Kidney glomerular epithelial cell (primary cell): ENCODE data around the gene SLC2A4RG.

Source experiments
- DNase-seq: peaks from one replicate; lab custom pipeline; 2025; lab: John Stamatoyannopoulos, UW

Gene SLC2A4RG

DNA sequence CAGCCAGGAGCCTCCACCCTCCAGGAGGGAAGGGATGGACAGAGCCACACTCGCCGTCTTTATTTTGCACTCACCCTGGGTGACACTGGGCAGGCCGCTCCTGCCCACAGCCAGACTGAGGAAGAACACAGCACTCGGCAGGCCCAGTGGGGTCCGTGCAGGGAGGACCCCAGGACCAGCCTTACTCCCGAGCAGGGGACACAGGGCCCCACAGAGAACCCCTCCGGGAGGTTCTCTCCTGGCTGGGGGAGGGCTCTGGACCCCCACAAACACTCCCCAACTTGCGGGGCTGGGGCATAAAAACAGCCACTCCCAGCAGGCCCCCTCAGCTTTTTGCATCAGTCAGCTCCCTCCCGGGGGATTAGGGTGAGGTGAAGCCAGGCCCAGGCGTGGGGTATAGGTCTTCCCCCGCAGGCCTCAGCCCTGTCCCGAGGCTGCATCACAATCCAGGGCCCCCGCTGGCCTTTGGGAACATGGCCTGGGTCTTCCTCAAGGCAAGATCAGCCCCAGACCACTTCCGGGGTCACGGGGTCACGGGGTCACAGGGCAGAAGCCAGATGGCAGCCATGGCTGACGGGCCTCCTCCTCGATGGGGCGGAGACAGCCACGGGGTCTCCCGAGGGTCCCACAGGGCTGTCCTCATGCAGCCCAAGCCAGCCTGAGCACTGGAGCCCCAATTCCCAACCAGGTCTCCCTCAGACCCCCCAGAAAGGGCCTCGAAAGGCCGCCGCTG lies 39.9 kb upstream of the SLC2A4RG start:
- no peak for DNase-seq

DNA sequence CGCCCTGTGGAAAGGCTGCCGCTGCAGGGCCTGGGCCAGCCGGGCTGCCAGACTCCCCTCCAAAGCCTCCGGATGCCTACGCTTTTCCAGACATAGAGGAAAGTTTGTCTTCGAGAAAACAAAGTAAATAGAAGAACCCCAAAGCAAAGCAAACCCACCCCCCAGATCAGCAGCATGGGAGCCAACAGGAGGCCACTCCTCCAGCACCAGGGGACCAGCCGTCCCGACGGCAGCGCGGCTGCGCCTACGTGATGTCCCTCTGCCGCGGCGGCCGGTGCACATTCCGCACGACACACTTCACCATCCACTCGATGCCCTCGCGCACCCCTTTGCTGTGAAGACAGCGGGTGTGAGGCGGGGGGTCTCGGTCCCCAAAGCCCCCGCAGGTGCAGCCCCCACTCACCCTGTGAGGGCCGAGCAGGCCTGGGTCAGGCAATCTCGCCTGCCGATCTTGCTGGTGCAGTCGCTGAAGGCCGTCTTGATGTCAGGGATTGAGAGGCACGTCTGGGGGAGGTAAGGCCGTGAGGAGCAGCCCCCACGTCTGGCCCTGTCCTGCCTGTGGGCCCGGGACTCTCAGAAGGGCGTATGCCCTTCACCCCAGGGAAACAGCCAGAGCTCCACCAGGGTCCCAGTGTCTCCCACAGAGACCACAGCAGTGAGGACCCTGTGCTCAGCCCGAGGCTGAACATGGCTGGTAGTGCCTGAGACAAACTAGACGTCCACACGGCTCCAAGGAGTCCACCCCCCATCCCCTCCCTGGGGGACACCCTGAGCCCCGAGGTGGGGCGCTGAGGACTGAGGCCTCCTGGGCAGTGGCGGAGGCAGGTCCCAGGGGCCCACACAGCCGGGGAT lies 39.2 kb upstream of the SLC2A4RG start:
- no peak for DNase-seq

DNA sequence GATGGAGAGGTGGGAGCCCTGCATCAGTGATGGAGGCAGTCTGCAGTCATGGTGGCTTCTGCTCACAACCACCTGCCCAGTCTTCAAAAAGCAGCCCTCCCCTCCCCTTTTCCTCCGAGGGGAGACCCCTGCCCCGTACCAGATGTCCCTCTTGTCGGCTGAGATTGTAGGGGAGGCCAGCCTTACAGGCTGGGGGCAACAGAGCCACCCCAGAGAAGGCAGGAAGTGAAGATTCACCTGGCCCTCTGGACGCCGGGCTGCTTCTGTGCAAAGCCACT lies 38.6 kb upstream of the SLC2A4RG start:
- no peak for DNase-seq

DNA sequence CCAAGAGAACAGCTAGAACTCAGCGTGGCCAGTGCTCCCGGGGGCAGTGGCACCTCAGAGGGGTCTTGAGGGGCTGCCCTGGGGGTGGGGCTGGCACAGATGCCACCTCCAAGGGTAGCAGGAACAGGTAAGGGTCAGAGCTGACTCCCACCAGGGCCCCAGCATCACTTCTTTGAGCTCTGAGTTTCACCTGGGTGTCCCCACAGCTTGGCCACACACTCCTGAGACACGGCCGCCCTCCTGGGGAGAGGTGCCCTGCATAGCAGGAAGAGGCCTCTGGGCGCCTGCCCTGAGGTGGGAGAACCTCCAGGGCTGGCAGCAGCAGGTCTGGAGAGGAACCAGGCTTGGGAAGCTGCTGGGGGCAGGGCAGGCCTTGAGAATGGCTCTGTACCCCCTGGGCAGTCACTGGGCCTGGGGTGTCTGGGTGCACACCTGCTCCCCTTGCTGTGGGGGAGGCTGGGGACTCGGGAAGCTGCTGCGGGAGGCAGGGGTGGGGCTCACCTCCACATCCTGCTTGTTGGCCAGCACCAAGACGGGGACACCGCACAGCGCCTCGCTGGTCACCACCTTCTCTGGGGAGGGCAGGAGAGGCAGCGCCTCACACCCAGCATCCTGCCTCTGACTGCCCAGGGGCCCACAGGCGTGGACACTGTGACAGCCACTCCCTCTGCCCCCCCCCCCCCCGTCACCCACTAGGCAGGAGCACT lies 38.1 kb upstream of the SLC2A4RG start:
- no peak for DNase-seq

DNA sequence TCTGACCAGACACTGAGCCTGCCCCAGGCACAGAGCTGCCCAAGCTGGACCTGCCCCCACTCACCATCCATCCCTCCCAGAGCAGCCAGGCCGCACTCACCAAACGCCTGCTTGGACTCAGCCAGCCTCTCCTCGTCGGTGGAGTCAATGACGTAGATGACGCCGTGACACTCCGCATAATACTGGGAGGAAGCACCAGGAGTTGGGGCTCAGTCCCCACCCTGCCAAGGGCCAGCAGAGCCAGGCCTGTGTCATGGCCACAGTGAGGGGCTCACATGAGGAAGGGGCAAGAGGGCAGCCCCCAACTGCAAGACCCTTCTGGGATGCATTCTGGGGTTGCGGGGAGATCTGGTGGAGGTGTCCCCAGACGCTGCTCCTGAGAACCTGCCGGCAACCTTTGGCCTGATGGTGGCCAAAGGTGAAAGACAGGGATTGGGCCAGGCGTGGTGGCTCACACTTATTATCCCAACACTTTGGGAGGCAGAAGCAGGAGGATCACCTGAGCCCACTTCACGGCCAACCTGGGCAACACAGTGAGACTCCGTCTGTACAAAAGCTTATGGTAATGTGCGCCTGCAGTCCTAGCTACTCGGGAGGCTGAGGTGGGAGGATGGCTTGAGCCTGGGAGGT lies 37.4 kb upstream of the SLC2A4RG start:
- DNase-seq: no peak

DNA sequence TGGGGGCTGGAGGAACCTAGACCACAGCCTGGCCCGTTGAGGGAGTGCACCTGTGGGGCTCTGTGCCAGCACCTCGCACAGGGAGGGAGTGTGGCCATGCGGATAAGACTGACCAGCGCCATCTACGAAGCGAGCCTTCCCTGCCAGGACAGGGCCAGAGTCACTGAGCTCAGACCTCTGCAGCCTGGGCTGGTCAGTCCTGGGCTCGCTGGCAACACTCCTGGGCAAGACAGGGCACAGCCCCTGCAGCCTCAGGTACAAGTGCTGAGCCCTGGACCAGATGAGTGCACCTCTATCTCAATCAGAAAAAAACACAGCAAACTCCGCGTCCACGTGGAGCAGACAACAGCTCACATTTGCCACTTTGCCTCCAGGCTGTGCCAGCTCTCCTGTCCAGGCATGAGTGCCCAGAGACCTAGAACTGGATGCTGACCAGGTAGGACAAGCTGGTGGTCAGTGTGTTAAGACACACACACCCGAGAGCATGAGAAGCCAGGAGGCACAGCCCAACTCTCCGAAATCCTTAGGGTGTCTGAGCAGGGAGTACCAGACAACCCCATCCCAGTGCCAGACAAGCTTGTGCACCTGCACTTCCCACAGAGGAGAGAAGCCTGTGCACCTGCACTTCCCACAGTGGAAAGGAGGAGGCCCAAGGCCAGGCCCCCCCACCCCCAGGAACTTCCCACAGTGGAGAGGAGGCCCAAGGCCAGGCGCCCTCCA lies 36.7 kb upstream of the SLC2A4RG start:
- DNase-seq: no peak

DNA sequence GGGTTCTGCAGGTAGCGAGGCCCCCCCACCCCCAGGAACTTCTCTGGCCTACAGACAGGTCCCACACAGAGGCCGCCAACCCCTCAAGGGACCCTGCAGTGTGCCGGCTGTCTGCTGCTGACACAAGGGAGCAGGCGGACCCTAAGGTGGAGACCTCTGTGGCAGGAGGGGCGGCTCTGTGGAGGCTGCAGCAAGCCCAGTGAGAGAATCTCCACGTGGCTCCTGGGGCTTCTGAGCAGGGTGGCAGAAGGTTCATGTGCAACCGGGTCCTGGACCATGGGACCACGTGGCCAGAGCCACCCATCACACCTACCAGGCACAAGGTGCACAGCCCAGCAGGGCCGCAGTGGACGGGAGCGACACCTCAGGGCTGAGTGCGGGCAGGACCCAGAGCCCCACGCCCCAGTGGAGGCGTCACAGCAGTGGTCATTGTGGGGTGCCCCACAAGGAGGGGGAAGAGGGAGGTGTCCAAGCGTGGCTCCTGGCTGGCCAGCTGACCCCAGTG lies 36.1 kb upstream of the SLC2A4RG start:
- no peak for DNase-seq

DNA sequence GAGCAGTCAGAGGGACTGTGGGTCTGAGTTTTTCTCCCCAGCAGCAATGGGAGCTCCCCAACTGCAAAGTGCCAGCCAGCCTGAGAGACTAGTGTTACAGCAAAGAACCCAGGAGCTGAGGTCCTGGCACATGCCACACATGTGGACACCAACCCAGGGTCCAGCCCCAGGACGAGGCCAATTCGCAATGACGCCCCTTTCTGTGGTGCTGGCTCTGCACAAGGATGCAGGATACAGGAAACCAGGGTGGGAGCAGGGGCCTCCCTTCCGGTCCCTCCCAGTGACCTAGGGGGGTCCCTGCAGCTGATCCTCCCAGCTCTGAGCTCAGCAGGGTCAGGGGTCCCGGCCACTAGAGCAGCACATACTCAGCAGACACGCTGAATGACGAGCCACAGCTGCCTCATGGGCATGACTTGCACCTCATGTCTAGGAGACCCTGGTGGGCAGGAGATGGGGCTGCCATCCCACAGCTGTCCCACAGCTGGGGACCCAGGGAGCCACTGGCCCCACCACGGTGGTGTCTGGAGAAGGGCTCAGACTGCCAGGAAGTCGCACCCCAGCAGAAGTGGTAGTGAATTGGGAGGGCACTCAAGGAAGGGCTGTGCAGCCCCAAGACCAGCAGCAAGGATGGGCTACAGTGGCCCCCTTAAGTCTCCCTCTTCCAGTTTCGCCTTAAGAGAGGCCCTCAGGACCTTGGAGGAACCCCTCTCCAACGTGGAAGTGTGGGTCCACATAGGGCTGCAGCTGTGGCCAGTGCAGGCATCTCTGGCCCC lies 35.4 kb upstream of the SLC2A4RG start:
- DNase-seq: no peak

DNA sequence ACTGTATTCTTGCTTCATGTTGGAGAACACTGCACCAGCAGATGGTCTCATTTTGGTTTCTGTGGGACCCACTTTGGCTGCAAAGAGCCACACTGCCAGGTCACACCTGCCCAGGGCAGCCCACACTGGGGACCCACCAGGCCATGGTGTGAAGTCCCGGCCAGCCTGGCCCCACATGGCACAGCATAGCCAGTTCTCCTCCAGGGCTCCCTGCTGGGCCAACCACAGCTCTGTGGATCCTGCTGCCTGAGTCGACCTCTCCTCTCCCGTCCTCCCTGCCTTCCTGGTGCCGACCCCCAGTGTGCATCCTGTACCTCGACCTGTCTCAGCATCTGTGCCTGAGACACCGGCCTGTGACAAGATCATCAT lies 34.8 kb upstream of the SLC2A4RG start:
- no peak for DNase-seq

DNA sequence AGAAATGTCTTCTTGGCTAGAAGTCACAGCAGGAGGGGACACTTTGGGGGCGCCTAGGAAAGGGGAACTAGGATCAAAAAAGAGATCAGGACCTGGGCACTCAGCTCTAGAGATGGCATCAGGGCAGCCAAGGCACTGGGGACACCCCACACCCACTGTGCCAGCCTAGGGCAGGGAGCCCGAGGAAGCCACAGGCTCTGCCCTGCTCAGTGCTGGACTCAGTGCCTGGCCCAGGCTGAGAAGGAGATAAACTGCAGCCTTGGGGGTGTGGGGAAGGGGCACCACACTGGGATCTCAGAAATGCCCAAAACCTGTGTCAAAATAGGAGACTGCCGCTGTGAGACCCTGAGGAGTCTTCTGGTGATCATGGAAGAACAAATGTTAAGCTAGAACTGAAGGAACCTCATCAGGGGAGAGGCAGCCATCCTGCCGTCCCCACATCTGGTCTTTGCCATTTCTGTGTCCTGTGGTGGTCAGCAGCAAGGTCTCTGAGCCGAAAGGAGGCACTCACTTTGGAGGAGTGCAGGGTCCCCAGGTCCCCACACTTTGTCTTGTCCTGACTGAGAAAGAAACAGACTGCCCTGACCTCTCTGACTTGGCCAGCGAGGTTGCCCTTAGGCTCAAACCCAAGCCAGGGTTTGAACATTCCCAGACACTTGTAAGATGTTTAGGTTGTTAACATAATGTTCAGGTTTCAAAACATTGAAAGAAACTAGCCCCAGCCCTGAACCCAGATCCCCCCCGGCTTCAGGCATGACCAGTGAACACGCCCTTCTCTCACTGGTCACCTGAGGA lies 34.1 kb upstream of the SLC2A4RG start:
- no peak for DNase-seq

DNA sequence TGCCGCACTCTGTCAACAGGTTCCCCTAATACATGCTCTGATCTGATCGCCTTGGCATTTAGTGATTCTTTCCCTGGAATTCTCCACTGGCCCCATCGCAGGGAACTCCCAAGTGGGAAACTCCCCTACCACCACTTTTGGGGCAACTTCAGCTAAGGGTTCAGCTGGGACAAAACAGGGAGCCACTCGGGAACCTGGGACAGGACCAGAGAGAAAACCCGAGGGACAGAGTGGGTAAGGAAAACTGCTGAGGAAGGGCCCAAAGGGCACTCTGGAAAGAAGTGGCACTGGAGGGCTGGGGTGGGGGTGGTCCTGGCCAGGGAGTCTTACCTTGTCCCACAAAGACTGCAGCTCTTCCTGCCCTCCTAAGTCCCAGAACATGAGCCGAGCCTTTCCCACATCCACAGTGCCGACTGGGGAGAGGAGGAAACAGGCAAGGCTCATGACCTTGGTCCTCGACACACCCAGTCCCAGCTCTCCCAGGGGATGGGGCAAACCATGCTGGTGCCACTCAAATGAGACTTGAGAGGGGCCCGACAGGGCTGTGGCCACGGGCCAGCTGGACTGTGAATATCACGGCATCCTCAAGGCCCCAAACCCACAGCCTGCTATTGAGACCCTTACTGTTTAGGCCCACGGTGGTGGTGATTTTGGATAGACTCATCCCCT lies 33.4 kb upstream of the SLC2A4RG start:
- DNase-seq: no peak

DNA sequence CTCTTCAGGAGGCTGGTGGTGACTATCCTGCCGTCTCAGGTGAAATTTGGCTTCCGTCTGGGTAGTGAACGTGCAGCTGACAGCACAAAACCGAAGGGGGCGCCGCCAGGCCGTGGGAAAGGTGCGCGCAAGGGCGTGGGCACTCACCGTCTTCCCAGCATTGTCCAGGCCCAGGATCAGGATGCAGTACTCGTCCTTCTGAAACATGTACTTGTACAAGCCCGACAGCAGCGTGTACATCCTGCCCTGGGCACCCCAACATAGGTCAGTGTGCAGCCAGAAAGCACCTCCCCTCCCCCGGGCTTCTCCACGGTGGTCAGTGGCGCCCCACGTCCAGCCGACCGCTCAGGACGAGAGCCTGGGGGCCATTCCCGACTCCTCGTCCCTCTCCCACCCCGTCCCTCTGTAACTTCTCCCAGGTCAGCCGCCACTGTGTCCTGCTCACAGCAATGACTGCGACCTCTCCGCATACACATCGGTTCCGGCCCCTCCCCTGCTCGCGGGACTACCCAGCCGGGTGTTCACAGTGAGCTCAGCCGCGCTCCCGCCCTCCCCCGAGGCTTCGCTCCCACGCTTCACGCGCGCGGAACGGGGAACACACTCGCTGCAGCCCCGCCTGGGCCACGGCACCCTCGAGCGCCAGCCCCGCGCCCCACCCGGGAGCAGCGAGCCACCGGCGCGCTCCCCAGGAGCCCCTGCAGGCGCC lies 32.6 kb upstream of the SLC2A4RG start:
- DNase-seq: no peak

DNA sequence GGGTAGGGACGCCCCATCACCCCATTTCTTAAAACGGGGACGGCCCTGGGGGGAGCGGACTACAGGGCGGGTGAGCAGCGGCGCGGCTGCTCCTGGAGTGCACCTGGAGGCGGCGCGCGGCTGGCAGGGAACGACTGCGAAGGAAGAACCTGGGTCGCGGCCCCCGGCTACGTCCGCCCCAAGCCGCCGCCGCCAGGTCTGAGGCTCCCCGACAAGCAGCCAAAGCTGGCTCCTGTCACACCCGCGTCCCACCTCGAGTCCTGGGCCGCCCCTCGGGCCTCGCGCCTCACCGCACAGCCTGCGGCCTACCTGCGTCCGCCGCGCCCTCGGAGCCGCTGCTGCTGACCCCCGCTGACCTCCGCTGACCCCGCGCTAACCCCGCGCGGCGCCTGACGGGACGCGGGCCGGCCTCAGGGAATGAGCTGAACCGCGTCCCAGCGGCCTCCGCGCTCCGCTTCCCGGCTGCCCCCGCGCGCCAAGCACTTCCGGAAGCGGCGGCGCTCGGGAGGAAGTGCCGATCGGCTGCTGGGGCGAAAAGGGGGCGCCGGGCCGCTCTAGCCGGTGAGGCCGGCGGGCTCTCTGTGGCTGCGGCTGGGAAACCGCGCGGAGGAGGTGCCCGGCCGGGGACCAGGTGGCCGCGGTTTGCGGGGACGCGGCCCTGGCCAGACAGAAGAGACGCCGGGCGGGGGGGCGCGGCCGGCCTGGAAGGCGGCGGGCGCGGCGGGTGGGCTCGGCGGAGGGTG lies 31.8 kb upstream of the SLC2A4RG start, which contains the start of the genes ARFRP1 and ZGPAT:
Gene ARFRP1, minus strand, starts transcription at position 419 of the 743 bp plus-strand sequence. CDS start 885 bp downstream, outside the sequence.
Gene ZGPAT, plus strand, starts transcription at position 482 of the 743 bp plus-strand sequence. CDS start 542 bp downstream, outside the sequence.
- DNase-seq: peak; percentile 43

DNA sequence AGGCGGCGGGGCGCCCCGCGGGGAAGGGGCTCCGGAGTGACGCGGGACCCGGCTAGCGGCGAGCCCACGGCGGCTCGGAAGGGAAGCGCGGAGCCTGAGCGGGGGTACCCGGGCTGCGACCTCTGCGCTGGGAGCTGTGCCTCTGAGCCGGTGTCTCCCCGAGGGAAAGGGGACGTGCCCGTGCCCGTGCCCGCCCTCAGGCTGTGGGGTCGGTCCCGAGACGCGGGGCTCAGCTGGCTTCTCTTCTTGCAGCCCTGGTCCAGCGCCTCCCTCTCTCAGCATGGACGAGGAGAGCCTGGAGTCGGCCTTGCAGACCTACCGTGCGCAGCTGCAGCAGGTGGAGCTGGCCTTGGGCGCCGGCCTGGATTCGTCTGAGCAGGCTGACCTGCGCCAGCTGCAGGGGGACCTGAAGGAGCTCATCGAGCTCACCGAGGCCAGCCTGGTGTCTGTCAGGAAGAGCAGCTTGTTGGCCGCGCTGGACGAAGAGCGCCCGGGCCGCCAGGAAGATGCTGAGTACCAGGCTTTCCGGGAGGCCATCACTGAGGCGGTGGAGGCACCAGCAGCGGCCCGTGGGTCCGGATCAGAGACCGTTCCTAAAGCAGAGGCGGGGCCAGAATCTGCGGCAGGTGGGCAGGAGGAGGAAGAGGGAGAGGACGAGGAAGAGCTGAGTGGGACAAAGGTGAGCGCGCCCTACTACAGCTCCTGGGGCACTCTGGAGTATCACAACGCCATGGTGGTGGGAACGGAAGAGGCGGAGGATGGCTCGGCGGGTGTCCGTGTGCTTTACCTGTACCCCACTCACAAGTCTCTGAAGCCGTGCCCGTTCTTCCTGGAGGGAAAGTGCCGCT lies 31.1 kb upstream of the SLC2A4RG start:
- DNase-seq: no peak

DNA sequence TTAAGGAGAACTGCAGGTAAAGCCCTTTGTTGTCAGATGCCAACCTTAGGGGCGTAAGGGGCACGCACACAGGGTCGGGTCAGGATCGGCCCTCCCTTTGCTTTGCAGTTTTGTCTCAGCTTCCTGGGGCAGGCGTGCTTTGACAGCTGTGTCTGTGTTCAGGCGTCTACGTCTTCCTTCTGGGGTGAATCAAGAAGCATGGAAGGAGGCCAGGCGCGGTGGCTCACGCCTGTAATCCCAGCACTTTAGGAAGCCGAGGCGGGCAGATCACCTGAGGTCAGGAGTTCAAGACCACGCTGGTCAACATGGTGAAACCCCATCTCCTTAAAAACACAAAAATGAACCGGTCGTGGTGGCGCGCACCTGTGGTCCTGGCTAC lies 30.4 kb upstream of the SLC2A4RG start:
- DNase-seq: no peak

DNA sequence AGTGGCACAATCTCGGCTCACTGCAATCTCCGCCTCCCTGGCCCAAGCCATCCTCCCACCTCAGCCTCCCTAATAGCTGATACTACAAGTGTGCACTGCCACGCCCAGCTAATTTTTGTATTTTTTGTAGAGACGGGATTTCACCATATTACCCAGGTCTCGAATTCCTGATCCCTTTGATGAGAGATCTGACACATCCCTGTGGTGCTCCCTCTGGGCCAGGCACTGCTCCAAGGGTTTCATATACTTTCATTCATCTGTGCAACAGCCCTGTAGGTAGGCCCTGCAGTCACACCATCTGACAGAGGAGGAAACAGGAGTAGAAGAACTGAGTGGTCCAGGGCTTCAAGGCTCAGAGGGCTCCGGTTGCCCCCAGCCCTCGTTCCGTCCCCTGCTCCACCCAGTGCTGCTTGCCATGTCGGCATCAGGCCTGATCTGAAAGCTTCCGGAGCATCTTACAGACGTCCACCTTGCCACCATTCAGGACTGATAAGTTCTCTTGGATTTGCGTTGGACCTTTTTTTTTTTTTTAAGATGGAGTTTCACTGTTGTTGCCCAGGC lies 28.4 kb upstream of the SLC2A4RG start:
- DNase-seq: no peak

DNA sequence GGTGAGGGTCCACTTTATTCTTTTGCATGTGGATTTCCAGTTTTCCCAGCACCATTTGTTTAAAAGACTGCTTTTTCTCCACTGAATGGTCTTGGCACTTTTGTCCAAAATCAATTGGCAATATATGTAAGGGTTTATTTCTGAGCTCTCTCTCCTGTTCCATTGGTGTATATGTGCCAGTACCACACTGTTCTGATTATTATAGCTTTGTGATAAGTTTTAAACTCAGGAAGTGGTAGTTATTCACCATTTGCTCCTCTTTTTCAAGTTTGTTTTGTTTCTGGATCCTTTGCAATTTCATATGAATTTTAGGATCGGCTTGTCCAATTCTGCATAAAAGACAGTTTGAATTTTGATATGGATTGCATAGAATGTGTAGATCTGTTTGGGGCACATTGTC lies 27.4 kb upstream of the SLC2A4RG start:
- no peak for DNase-seq
